A549 (cell line): ENCODE data around the gene MRPL51. TPM values are rescaled to one million over a fixed set of nuclear protein-coding genes. Genes with fewer than 3 reads are reported as not detected.

Experiments used
- ATAC-seq, 2 experiments: fragments of 200-7000 bp in 1 of 2; fragments of >200 bp in 1 of 2; cut with Nextera tagmentation in 1 of 2; cut with Tn5 transposase in 1 of 2; 3 replicates each; pipeline versions ENCODE4 v1.8.0 to v1.9.1; 2018 to 2020; ENCODE audit warnings: mild to moderate bottlenecking in 1 of 2, moderate library complexity in 1 of 2
- CTCF ChIA-PET: fragments of 300-600 bp; sonication (Branson Sonifier 250); formaldehyde crosslinking; extraction: SDS; loops from one replicate; lab custom pipeline; 2021; ENCODE audit warnings: antibody characterized with exemption, inconsistent platforms; lab: Yijun Ruan, JAX
- POLR2A ChIA-PET: fragments of 350-600 bp; formaldehyde crosslinking; extraction: SDS; loops from one replicate; lab custom pipeline; 2021; ENCODE audit warnings: antibody characterized with exemption, inconsistent platforms; lab: Yijun Ruan, JAX
- DNase-seq, 2 experiments: peaks; one replicate each; pipeline versions ENCODE4 v3.0.0 to v3.0.0-alpha.2; 2011 to 2016; ENCODE audit warnings: low read depth in 1 of 2, low spot score in 1 of 2
- FAIRE-seq: peaks from 2 replicates; lab custom pipeline; 2011; peaks lifted over from hg19 to GRCh38; lab: Jason Lieb, UNC
- H3K27ac ChIP-seq, 2 experiments: fragments of >200 bp; sonication (Bioruptor Twin); formaldehyde crosslinking; 3 replicates each; pipeline ENCODE4 v1.5.1; 2016 to 2017
- H3K4me1 ChIP-seq: fragments of >200 bp; sonication (Bioruptor Twin); formaldehyde crosslinking; 3 replicates; pipeline ENCODE4 v1.6.1; 2016
- H3K4me2 ChIP-seq: fragments of >200 bp; sonication (Bioruptor Twin); formaldehyde crosslinking; 3 replicates; pipeline ENCODE4 v1.6.1; 2016
- H3K4me3 ChIP-seq: fragments of >200 bp; sonication (Bioruptor Twin); formaldehyde crosslinking; 3 replicates; pipeline ENCODE4 v1.5.1; 2016
- H3K9me3 ChIP-seq: fragments of >200 bp; sonication (Bioruptor Twin); formaldehyde crosslinking; 3 replicates; pipeline ENCODE4 v1.6.1; 2016
- BHLHE40 ChIP-seq: IDR thresholded peaks from 2 replicates; pipeline ENCODE4 v1.6.1; 2012; ENCODE audit warnings: low read depth, low read length, inconsistent platforms
- CBX8 ChIP-seq: fragments of 200-600 bp; sonication (generic); IDR thresholded peaks from 2 replicates; pipeline ENCODE4 v1.6.1; 2016
- CHD4 ChIP-seq: fragments of 200-600 bp; sonication (generic); IDR thresholded peaks from 2 replicates; pipeline ENCODE4 v1.6.1; 2016; ENCODE audit warnings: antibody characterized with exemption, mild to moderate bottlenecking, borderline replicate concordance
- ESRRA ChIP-seq: fragments of 150-350 bp; IDR thresholded peaks from 2 replicates; pipeline ENCODE4 v1.6.1; 2014; ENCODE audit warnings: mild to moderate bottlenecking, low read length, borderline replicate concordance
- FOSL2 ChIP-seq, 2 experiments: fragments of 450-650 bp in 1 of 2; fragments of >200 bp in 1 of 2; sonication (Bioruptor Twin) in 1 of 2; formaldehyde crosslinking; IDR thresholded peaks; 2 replicates each; pipeline versions ENCODE4 v1.5.0 to v1.6.1; 2016 to 2020; ENCODE audit warnings: mild to moderate bottlenecking in 1 of 2, moderate library complexity in 1 of 2
- FOXS1 ChIP-seq: fragments of 250-450 bp; sonication (Bioruptor Pico); IDR thresholded peaks from 2 replicates; pipeline ENCODE4 v1.5.0; 2020; ENCODE audit warnings: mild to moderate bottlenecking, moderate library complexity
- HDAC2 ChIP-seq: fragments of 200-600 bp; sonication (generic); IDR thresholded peaks from 2 replicates; pipeline ENCODE4 v1.6.1; 2016
- MAZ ChIP-seq: fragments of 150-350 bp; IDR thresholded peaks from 2 replicates; pipeline ENCODE4 v1.6.1; 2014; ENCODE audit warnings: antibody characterized with exemption, low read depth, low read length, borderline replicate concordance
- NR3C1 ChIP-seq: fragments of >200 bp; sonication (Bioruptor Twin); formaldehyde crosslinking; IDR thresholded peaks from 3 replicates; pipeline ENCODE4 v1.6.1; 2017
- POLR2A ChIP-seq: IDR thresholded peaks from 2 replicates; pipeline ENCODE4 v1.6.1; 2012; ENCODE audit warnings: mild to moderate bottlenecking, low read length
- RCOR1 ChIP-seq: fragments of 150-350 bp; IDR thresholded peaks from 2 replicates; pipeline ENCODE4 v1.6.1; 2014; ENCODE audit warnings: antibody characterized with exemption, low read length, low read depth
- RFX5 ChIP-seq: fragments of 450-650 bp; IDR thresholded peaks from 2 replicates; pipeline ENCODE4 v1.7.1; 2014; ENCODE audit warnings: antibody characterized with exemption, mild to moderate bottlenecking, moderate library complexity
- SMC3 ChIP-seq: fragments of >200 bp; sonication (Bioruptor Twin); formaldehyde crosslinking; IDR thresholded peaks from 3 replicates; pipeline ENCODE4 v1.6.1; 2018; ENCODE audit warnings: inconsistent platforms
- SREBF2 ChIP-seq: fragments of 450-650 bp; IDR thresholded peaks from 2 replicates; pipeline ENCODE4 v1.6.1; 2014; ENCODE audit warnings: mild to moderate bottlenecking, moderate library complexity
- TFCP2L1 ChIP-seq: fragments of 250-450 bp; sonication (Bioruptor Pico); IDR thresholded peaks from 2 replicates; pipeline ENCODE4 v1.5.0; 2021; ENCODE audit warnings: mild to moderate bottlenecking
- ZC3H11A ChIP-seq: fragments of 450-650 bp; IDR thresholded peaks from 2 replicates; pipeline ENCODE4 v1.6.1; 2014; ENCODE audit warnings: antibody characterized with exemption, mild to moderate bottlenecking
- ZSCAN20 ChIP-seq: fragments of 250-450 bp; sonication (Bioruptor Pico); IDR thresholded peaks from 2 replicates; pipeline ENCODE4 v1.8.0; 2022; ENCODE audit warnings: mild to moderate bottlenecking, moderate library complexity
- WGBS: methylation state at CpG from one replicate; pipeline ENCODE4 v1.1.6; 2017; ENCODE audit errors: missing lambda C conversion rate; 5-methylcytosine and 5-hydroxymethylcytosine counted together
- polyA plus RNA-seq, 4 experiments: library from polyadenylated mRNA; depleted of rRNA in 3 of 4; stranded (reverse); fragments of >200 nt; fragmentation: RNase III in 1 of 4; extraction: RNeasy Plus Mini Kit Qiagen cat#74134 plus additional on column Dnase treatment in 1 of 4; gene quantifications; 2 replicates in 3 of 4; 3 replicates in 1 of 4; pipeline ENCODE4 v1.2.3, GENCODE V29; 2011 to 2017
- TF ChIP-seq, protein P1 (sequence below): fragments of 250-450 bp; sonication (Bioruptor Pico); IDR thresholded peaks from 2 replicates; pipeline ENCODE4 v1.5.0; 2020; ENCODE audit warnings: low read depth, mild to moderate bottlenecking, moderate library complexity
- TF ChIP-seq, protein P2 (sequence below): fragments of 250-450 bp; sonication (Bioruptor Pico); IDR thresholded peaks from 2 replicates; pipeline ENCODE4 v1.5.0; 2021; ENCODE audit warnings: mild to moderate bottlenecking, moderate library complexity, borderline replicate concordance
- TF ChIP-seq, protein P3 (sequence below): IDR thresholded peaks from 2 replicates; pipeline ENCODE4 v1.6.1; 2012
- TF ChIP-seq, protein P4 (sequence below): fragments of 150-350 bp; IDR thresholded peaks from 2 replicates; pipeline ENCODE4 v1.6.1; 2014; ENCODE audit warnings: low read depth, mild to moderate bottlenecking, low read length

The MRPL51 gene
- polyA plus RNA-seq, 2 of the 4 experiments (the other 2 are of a cell fraction) = 272 to 337 TPM

DNA sequence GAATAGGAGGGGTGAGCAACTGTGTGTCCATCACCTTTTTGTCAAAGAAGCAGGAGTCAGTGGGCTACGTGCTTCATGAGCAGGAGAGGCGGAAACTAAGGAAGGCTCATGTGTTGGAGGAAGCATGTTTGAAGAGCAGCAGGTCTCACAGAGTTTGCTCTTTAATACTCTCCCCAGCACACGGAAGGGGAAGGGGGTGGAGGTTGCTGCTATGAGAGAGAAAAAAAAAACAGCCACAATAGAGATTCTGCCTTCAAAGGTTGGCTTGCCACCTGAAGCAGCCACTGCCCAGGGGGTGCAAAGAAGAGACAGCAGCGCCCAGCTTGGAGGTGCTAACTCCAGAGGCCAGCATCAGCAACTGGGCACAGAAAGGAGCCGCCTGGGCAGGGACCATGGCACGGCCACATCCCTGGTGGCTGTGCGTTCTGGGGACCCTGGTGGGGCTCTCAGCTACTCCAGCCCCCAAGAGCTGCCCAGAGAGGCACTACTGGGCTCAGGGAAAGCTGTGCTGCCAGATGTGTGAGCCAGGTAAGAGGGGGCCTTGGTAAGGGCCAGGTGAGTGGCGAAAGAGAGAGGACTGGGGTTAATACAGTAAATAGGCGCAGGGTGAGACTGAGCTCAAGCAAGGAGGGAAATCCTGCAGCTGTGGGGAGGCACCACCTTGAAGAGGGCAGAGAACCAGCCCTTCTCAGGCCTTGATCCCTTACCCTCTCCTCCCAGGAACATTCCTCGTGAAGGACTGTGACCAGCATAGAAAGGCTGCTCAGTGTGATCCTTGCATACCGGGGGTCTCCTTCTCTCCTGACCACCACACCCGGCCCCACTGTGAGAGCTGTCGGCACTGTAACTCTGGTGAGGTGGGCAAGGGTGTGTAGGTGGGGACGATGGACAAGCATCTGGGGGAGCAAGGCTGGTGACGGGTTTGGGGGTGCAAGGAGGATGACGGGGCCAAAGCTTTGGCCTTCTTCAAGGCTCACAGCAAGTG is 48.1 kb downstream of the MRPL51 start, which contains the start of gene CD27:
Gene CD27 (plus strand): TSS at position 252 of the 985 bp plus-strand sequence. CDS start 141 bp downstream, at position 393.
- DNase-seq (no peak), FAIRE-seq (no peak), ATAC-seq (0 out of 6 replicates have a peak, but pooled peaks of 1 of the 2 experiments have one; percentile 17)
- H3K4me1 ChIP-seq = no peaks in the 10 kb centered on the region
- ChIA-PET POLR2A (no interaction called here), CTCF (interaction anchor here (0.8 to 6.7 kb wide), 4 partner anchors 8 to 161 kb away, joined by 3 to 47 read pairs (median 18); no protein-coding TSS in a partner anchor)
- H3K4me2 ChIP-seq = no peak within 1 kb of the TSS
- 85% methylated on average over 16 of the region's 16 CpGs for WGBS
- H3K9me3 ChIP-seq = no peaks in the 10 kb centered on the region
- H3K27ac ChIP-seq = 0 out of 6 replicates have a peak within 1 kb of the TSS, but pooled peaks of 1 of the 2 experiments have one; percentile 21
- H3K4me3 ChIP-seq = no peak within 1 kb of the TSS
- TF ChIP-seq ZC3H11A (no peak), NR3C1 (no peak), MAZ (no peak)

DNA sequence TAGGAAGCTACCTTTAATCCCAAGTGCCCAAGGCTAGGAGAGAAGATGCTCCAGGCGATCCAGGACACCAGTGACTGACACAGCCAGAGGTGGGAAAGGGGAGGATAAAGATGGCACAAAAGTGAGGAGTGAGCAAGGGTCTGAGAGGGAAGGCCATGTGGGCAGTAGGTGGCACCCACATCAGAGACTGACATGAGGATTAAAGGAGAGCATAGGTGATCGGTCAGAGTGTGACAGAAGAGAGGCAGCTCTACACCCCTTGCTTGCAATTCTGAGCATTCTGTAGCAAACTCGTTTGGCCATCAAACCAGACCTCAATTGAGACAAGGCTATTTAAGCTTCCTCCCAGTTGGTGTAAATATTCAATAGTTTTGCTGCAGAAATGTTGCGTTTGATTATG is 49.0 kb downstream of the MRPL51 start:
- Histone ChIP-seq H3K27ac (0 out of 6 replicates have a peak overlapping the region, but pooled peaks of 1 of the 2 experiments have one; percentile 21), H3K4me1 (no peaks in the 10 kb centered on the region), H3K4me2 (no peak overlapping the region), H3K4me3 (no peak overlapping the region), H3K9me3 (no peaks in the 10 kb centered on the region)
- TF ChIP-seq CHD4 = no peak
- TF ChIP-seq, protein P1, sequence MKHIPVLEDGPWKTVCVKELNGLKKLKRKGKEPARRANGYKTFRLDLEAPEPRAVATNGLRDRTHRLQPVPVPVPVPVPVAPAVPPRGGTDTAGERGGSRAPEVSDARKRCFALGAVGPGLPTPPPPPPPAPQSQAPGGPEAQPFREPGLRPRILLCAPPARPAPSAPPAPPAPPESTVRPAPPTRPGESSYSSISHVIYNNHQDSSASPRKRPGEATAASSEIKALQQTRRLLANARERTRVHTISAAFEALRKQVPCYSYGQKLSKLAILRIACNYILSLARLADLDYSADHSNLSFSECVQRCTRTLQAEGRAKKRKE (CRISPR knock-in tag) = no peak
- TF ChIP-seq ESRRA = no peak
- no peak for TF ChIP-seq RCOR1
- no peak for TF ChIP-seq RFX5
- no peak for TF ChIP-seq HDAC2
- no peak for TF ChIP-seq CBX8
- no peak for TF ChIP-seq TFCP2L1 (CRISPR knock-in tag)
- no peak for TF ChIP-seq ZSCAN20 (CRISPR knock-in tag)
- TF ChIP-seq, protein P2, sequence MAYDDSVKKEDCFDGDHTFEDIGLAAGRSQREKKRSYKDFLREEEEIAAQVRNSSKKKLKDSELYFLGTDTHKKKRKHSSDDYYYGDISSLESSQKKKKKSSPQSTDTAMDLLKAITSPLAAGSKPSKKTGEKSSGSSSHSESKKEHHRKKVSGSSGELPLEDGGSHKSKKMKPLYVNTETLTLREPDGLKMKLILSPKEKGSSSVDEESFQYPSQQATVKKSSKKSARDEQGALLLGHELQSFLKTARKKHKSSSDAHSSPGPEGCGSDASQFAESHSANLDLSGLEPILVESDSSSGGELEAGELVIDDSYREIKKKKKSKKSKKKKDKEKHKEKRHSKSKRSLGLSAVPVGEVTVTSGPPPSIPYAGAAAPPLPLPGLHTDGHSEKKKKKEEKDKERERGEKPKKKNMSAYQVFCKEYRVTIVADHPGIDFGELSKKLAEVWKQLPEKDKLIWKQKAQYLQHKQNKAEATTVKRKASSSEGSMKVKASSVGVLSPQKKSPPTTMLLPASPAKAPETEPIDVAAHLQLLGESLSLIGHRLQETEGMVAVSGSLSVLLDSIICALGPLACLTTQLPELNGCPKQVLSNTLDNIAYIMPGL (CRISPR knock-in tag) = no peak
- TF ChIP-seq SMC3 = no peak
- no peak for TF ChIP-seq FOSL2 (IDR thresholded peaks at IDR 0.05)
- TF ChIP-seq FOSL2 (CRISPR knock-in tag; IDR thresholded peaks at IDR 0.05) = no peak
- no peak for TF ChIP-seq BHLHE40
- TF ChIP-seq, protein P3, sequence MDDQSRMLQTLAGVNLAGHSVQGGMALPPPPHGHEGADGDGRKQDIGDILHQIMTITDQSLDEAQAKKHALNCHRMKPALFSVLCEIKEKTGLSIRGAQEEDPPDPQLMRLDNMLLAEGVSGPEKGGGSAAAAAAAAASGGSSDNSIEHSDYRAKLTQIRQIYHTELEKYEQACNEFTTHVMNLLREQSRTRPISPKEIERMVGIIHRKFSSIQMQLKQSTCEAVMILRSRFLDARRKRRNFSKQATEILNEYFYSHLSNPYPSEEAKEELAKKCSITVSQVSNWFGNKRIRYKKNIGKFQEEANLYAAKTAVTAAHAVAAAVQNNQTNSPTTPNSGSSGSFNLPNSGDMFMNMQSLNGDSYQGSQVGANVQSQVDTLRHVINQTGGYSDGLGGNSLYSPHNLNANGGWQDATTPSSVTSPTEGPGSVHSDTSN = no peak
- TF ChIP-seq SREBF2 = no peak
- TF ChIP-seq FOXS1 = no peak
- TF ChIP-seq, protein P4, sequence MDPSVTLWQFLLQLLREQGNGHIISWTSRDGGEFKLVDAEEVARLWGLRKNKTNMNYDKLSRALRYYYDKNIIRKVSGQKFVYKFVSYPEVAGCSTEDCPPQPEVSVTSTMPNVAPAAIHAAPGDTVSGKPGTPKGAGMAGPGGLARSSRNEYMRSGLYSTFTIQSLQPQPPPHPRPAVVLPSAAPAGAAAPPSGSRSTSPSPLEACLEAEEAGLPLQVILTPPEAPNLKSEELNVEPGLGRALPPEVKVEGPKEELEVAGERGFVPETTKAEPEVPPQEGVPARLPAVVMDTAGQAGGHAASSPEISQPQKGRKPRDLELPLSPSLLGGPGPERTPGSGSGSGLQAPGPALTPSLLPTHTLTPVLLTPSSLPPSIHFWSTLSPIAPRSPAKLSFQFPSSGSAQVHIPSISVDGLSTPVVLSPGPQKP = no peak
- TF ChIP-seq POLR2A = no peak
- 71% methylated on average over 4 of the region's 4 CpGs for WGBS
- ChIA-PET CTCF (interaction anchor here (0.8 to 6.7 kb wide), 7 partner anchors 9 to 160 kb away, joined by 3 to 47 read pairs (median 5); no protein-coding TSS in a partner anchor), POLR2A (interaction anchor here (1.1 kb wide), 1 partner anchor 26 kb away, joined by 3 read pairs; the partner anchor contains the start of gene VAMP1)
- DNase-seq = no peak
- peak in 1 of 2 experiments; percentile 13; a peak in 1 of 6 replicates for ATAC-seq
- no peak for FAIRE-seq
